Spleen (tissue), 7 donors: Measurements from ENCODE around the gene FAM222A.

Experiments
- POLR2A ChIP-seq, 3 donors: fragments of 450-650 bp; IDR thresholded peaks; one replicate each; pipeline ENCODE4 v1.5.1; 2017; ENCODE audit warnings: antibody characterized with exemption in 3 of 3, mild to moderate bottlenecking in 1 of 3
- POLR2AphosphoS5 ChIP-seq, 3 donors: sonication (generic); formaldehyde crosslinking; IDR thresholded peaks; one replicate each; pipeline ENCODE4 v1.5.1; 2017; ENCODE audit warnings: antibody characterized with exemption in 3 of 3
- TF ChIP-seq, protein P1 (sequence below), 11 experiments: fragments of 200-600 bp in 7 of 11; fragments of 450-650 bp in 4 of 11; sonication (generic) in 4 of 11; IDR thresholded peaks in 8 of 11; conservative IDR thresholded peaks in 3 of 11; 1 replicate in 7 of 11; 2 replicates in 4 of 11; pipeline versions ENCODE4 v1.4.0 to v1.8.0; 2016 to 2021; ENCODE audit warnings: antibody characterized with exemption in 11 of 11, inconsistent platforms in 4 of 11, mild to moderate bottlenecking in 1 of 11
- donor health status: DM: no; HTN: no; CAD: no; lungs with moderate emphysema.
- donor health status: DM: no; HTN: no; CAD: no.
- donor health status: DM: no; HTN: no; CAD: no.

DNA sequence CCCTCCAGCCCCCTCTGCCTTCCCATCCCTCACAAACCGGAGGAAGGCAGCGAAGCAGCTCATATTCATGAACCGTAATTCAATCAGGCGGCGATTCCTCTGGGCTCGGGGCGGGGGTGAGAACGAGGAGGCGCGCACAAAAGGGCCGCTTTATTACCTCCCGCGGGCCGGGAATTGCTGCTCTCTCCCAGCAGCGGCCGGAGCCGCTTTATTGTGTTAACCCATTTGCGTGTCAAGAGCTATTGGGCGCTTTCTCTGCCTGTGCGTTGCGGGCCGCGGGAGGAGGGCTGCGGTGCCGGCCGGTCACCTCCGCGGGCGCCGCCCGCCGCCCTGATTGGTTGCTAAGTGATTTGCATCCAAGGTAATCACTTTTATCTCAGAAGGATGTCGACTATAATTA lies 4.8 kb downstream of the FAM222A start:
- TF ChIP-seq, protein P1, sequence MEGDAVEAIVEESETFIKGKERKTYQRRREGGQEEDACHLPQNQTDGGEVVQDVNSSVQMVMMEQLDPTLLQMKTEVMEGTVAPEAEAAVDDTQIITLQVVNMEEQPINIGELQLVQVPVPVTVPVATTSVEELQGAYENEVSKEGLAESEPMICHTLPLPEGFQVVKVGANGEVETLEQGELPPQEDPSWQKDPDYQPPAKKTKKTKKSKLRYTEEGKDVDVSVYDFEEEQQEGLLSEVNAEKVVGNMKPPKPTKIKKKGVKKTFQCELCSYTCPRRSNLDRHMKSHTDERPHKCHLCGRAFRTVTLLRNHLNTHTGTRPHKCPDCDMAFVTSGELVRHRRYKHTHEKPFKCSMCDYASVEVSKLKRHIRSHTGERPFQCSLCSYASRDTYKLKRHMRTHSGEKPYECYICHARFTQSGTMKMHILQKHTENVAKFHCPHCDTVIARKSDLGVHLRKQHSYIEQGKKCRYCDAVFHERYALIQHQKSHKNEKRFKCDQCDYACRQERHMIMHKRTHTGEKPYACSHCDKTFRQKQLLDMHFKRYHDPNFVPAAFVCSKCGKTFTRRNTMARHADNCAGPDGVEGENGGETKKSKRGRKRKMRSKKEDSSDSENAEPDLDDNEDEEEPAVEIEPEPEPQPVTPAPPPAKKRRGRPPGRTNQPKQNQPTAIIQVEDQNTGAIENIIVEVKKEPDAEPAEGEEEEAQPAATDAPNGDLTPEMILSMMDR (IDR thresholded peaks at IDR 0.05 in 8 of 11, conservative IDR thresholded peaks at IDR 0.05 in 3 of 11), result no peak
- TF ChIP-seq POLR2A (IDR thresholded peaks at IDR 0.05), result no peak
- TF ChIP-seq POLR2AphosphoS5 (IDR thresholded peaks at IDR 0.05), result no peak
